ENCODE measurements around the gene HSPBP1.

GRCh38 chr19:55256562-55257460 is 23.1 kb downstream of the HSPBP1 start:
- no peak for TF ChIP-seq POLR2AphosphoS5 (IDR thresholded peaks at IDR 0.05; ENCODE audit: low read depth, low read length)
- no peak for TF ChIP-seq TAF1 (IDR thresholded peaks at IDR 0.05; ENCODE audit: borderline replicate concordance, insufficient read depth, low read length)
- no peak for TF ChIP-seq SIN3A (IDR thresholded peaks at IDR 0.05; ENCODE audit: borderline replicate concordance, insufficient read depth, low read length)
